CD4-positive, CD25-positive, alpha-beta regulatory T cell (primary cell): Measurements from ENCODE around the gene PIK3CD. TPM values are rescaled to one million over a fixed set of nuclear protein-coding genes. Genes with fewer than 3 reads are reported as not detected.
"Not testable (repeated sequence)": the region's sequence is repeated elsewhere in the genome, so short reads cannot be mapped to it uniquely, and the experiment has no call there.

Experiments
- ATAC-seq, 2 donors: fragments of 150-1000 bp; cut with Tn5 transposase; one replicate each; pipeline ENCODE4 v1.10.0; 2021; ENCODE audit warnings: low read depth in 2 of 2, moderate number of reproducible peaks in 2 of 2, moderate library complexity in 1 of 2
- DNase-seq, 3 donors: peaks; one replicate each; pipeline versions ENCODE4 v3.0.0 to v3.0.0-alpha.2; 2012 to 2022; ENCODE audit warnings: mixed read lengths in 1 of 3
- H3K27ac ChIP-seq: one replicate; pipeline ENCODE4 v1.7.0; 2013; ENCODE audit warnings: mild to moderate bottlenecking, low read length; ENCODE audit not compliant: insufficient read depth, poor library complexity, severe bottlenecking
- H3K27me3 ChIP-seq: one replicate; pipeline ENCODE4 v1.7.0; 2013; ENCODE audit warnings: low read length; ENCODE audit not compliant: control insufficient read depth, insufficient read depth
- H3K36me3 ChIP-seq: one replicate; pipeline ENCODE4 v1.7.0; 2013; ENCODE audit warnings: mild to moderate bottlenecking, low read length, moderate library complexity; ENCODE audit not compliant: control insufficient read depth, insufficient read depth
- H3K4me1 ChIP-seq: 2 replicates; pipeline ENCODE4 v1.7.0; 2013; ENCODE audit warnings: mild to moderate bottlenecking, low read length; ENCODE audit not compliant: insufficient read depth, control insufficient read depth, poor library complexity, severe bottlenecking
- H3K4me3 ChIP-seq: one replicate; pipeline ENCODE4 v1.7.0; 2013; ENCODE audit warnings: low read depth, mild to moderate bottlenecking, low read length, moderate library complexity
- H3K9me3 ChIP-seq, 2 experiments: 1 replicate in 1 of 2; 2 replicates in 1 of 2; pipeline ENCODE4 v1.7.0; 2013; ENCODE audit warnings: low read length in 2 of 2, mild to moderate bottlenecking in 1 of 2, moderate library complexity in 1 of 2; ENCODE audit not compliant: control insufficient read depth in 2 of 2
- H3K27ac Mint-ChIP-seq, 3 donors: one replicate each; pipeline ENCODE4 v1.8.0; 2020 to 2022; ENCODE audit warnings: mild to moderate bottlenecking in 3 of 3, mixed read lengths in 3 of 3, moderate library complexity in 2 of 3
- H3K27me3 Mint-ChIP-seq: one replicate; pipeline ENCODE4 v1.8.0; 2022; ENCODE audit warnings: mild to moderate bottlenecking, mixed read lengths
- H3K36me3 Mint-ChIP-seq: one replicate; pipeline ENCODE4 v1.8.0; 2020; ENCODE audit warnings: mixed read lengths
- H3K4me1 Mint-ChIP-seq, 4 donors: one replicate each; pipeline ENCODE4 v1.8.0; 2020 to 2022; ENCODE audit warnings: mixed read lengths in 4 of 4, mild to moderate bottlenecking in 1 of 4
- H3K4me3 Mint-ChIP-seq, 4 donors: one replicate each; pipeline ENCODE4 v1.8.0; 2020 to 2022; ENCODE audit warnings: mild to moderate bottlenecking in 4 of 4, mixed read lengths in 4 of 4, moderate library complexity in 3 of 4
- H3K9me3 Mint-ChIP-seq, 7 donors: one replicate each; pipeline ENCODE4 v1.8.0; 2020 to 2022; ENCODE audit warnings: mixed read lengths in 7 of 7, mild to moderate bottlenecking in 3 of 7, moderate library complexity in 2 of 7
- polyA plus RNA-seq, 4 donors: library from polyadenylated mRNA; unstranded; fragments of 300-500 nt; fragmentation: Illumina TruSeq; gene quantifications; one replicate each; pipeline ENCODE4 v1.2.3, GENCODE V29; 2021
- total RNA-seq: library from RNA; stranded (reverse); gene quantifications from one replicate; pipeline ENCODE4 v1.2.3, GENCODE V29; 2022

The PIK3CD gene
- total and polyA plus RNA-seq, 5 donors from 2014 or later, result 47.3 to 187 (median 55.4) TPM

GRCh38 chr1:9711466-9712020, 60.0 kb downstream of the PIK3CD start:
- H3K27ac ChIP-seq, result no peak overlapping the region
- peak overlapping the region in 2 of 4 donors; percentile 12 to 13 for H3K4me3 Mint-ChIP-seq

GRCh38 chr1:9712767-9713166, 61.2 kb downstream of the PIK3CD start:
- peaks cover 51% of the 10 kb centered on the region for H3K4me1 ChIP-seq
- peak overlapping the region; percentile 23 for H3K27ac ChIP-seq
- peaks cover 7 to 73% (median 20%) of the 10 kb centered on the region in 4 donors for H3K4me1 Mint-ChIP-seq
- not testable (repeated sequence) for H3K4me3 Mint-ChIP-seq, H3K27me3 ChIP-seq, DNase-seq, H3K9me3 ChIP-seq, H3K27me3 Mint-ChIP-seq, H3K4me3 ChIP-seq, H3K9me3 Mint-ChIP-seq, ATAC-seq
- H3K36me3 ChIP-seq, result peaks cover 48% of the 10 kb centered on the region
- H3K36me3 Mint-ChIP-seq, result peaks cover 31% of the 10 kb centered on the region
- H3K27ac Mint-ChIP-seq, result peak overlapping the region; percentile 15 to 81 (median 60)

More at GRCh38 chr1:9711466-9712020, 60.0 kb downstream of the PIK3CD start:
- no peak overlapping the region for H3K4me3 ChIP-seq
- Mint-ChIP-seq H3K36me3 (peaks cover 26% of the 10 kb centered on the region), H3K4me1 (peaks cover 7 to 75% (median 24%) of the 10 kb centered on the region in 4 donors), H3K9me3 (peaks cover 0 to 1% (median 0%) of the 10 kb centered on the region in 7 donors), H3K27ac (peak overlapping the region in 2 of 3 donors; percentile 15 to 25), H3K27me3 (no peaks in the 10 kb centered on the region)
- no peak for DNase-seq
- no peak for ATAC-seq
- H3K36me3 ChIP-seq, result peaks cover 50% of the 10 kb centered on the region
- no peaks in the 10 kb centered on the region for H3K9me3 ChIP-seq
- peaks cover 48% of the 10 kb centered on the region for H3K4me1 ChIP-seq
- no peaks in the 10 kb centered on the region for H3K27me3 ChIP-seq

DNA sequence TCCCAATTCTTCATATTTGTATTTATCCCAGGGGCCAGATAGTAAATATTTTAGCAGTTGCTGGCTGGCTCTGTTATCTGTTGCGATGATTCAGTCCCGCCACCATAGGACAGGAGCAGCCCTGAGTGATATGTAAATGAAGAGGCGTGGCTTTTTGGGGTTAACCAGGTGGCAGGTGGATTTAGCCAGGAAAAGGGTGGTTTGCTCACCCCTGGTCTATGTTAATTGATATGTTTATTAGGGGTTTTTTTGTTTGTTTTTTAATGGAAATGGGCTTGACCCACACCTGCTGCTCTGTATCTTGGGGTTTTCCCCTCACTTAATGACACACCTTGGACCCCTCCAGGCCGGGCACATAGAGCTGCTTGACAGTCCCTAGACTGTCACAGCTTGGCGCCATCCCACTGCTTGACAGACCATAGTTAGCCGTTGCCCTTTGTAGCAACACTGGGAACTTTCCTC, 62.8 kb downstream of the PIK3CD start:
- peak overlapping the region; percentile 67 for H3K27ac ChIP-seq
- H3K4me3 Mint-ChIP-seq, result peak overlapping the region; percentile 71 to 87 (median 80)
- peaks cover 7 to 81% (median 24%) of the 10 kb centered on the region in 4 donors for H3K4me1 Mint-ChIP-seq
- H3K9me3 Mint-ChIP-seq, result no peaks in the 10 kb centered on the region
- H3K36me3 ChIP-seq, result peaks cover 51% of the 10 kb centered on the region
- H3K36me3 Mint-ChIP-seq, result peaks cover 32% of the 10 kb centered on the region
- H3K27ac Mint-ChIP-seq, result peak overlapping the region; percentile 88 to 90 (median 89)
- peaks cover 64% of the 10 kb centered on the region for H3K4me1 ChIP-seq
- ATAC-seq (peak in 1 of 2 donors; percentile 23), DNase-seq (peak in 2 of 3 donors; percentile 40 to 63)
- peaks cover 4% of the 10 kb centered on the region for H3K27me3 Mint-ChIP-seq
- no peaks in the 10 kb centered on the region for H3K27me3 ChIP-seq
- no peaks in the 10 kb centered on the region for H3K9me3 ChIP-seq
- no peak overlapping the region for H3K4me3 ChIP-seq

GRCh38 chr1:9715536-9716226, 64.2 kb downstream of the PIK3CD start:
- Mint-ChIP-seq H3K4me3 (peak overlapping the region; percentile 82 to 95 (median 88)), H3K36me3 (peaks cover 25% of the 10 kb centered on the region), H3K27ac (peak overlapping the region; percentile 65 to 100 (median 84)), H3K4me1 (peaks cover 7 to 83% (median 24%) of the 10 kb centered on the region in 4 donors), H3K9me3 (no peaks in the 10 kb centered on the region), H3K27me3 (peaks cover 4% of the 10 kb centered on the region)
- H3K27ac ChIP-seq, result peak overlapping the region; percentile 85
- no peaks in the 10 kb centered on the region for H3K27me3 ChIP-seq
- peak in 1 of 3 donors; percentile 55 for DNase-seq
- peaks cover 77% of the 10 kb centered on the region for H3K4me1 ChIP-seq
- H3K4me3 ChIP-seq, result no peak overlapping the region
- H3K36me3 ChIP-seq, result peaks cover 45% of the 10 kb centered on the region
- H3K9me3 ChIP-seq, result no peaks in the 10 kb centered on the region
- ATAC-seq, result no peak

GRCh38 chr1:9716404-9717192, 65.1 kb downstream of the PIK3CD start:
- no peaks in the 10 kb centered on the region for H3K27me3 ChIP-seq
- H3K9me3 ChIP-seq, result no peaks in the 10 kb centered on the region
- peaks cover 18% of the 10 kb centered on the region for H3K36me3 Mint-ChIP-seq
- H3K4me1 Mint-ChIP-seq, result peaks cover 7 to 85% (median 24%) of the 10 kb centered on the region in 4 donors
- H3K27ac ChIP-seq, result peak overlapping the region; percentile 85
- H3K4me1 ChIP-seq, result peaks cover 87% of the 10 kb centered on the region
- peak overlapping the region; percentile 70 for H3K4me3 ChIP-seq
- H3K4me3 Mint-ChIP-seq, result peak overlapping the region; percentile 82 to 95 (median 92)
- no peaks in the 10 kb centered on the region for H3K9me3 Mint-ChIP-seq
- H3K27me3 Mint-ChIP-seq, result peaks cover 4% of the 10 kb centered on the region
- ATAC-seq (no peak), DNase-seq (peak in 1 of 3 donors; percentile 49)
- H3K27ac Mint-ChIP-seq, result peak overlapping the region; percentile 93 to 100 (median 98)
- peaks cover 42% of the 10 kb centered on the region for H3K36me3 ChIP-seq

- H3K27me3 ChIP-seq, result no peaks in the 10 kb centered on the region
- Mint-ChIP-seq H3K27me3 (peaks cover 4% of the 10 kb centered on the region), H3K4me3 (peak overlapping the region; percentile 82 to 95 (median 92)), H3K4me1 (peaks cover 7 to 88% (median 24%) of the 10 kb centered on the region in 4 donors), H3K36me3 (peaks cover 18% of the 10 kb centered on the region), H3K27ac (peak overlapping the region; percentile 93 to 100 (median 98)), H3K9me3 (no peaks in the 10 kb centered on the region)
- peak overlapping the region; percentile 70 for H3K4me3 ChIP-seq
- peak; percentile 80 to 99 (median 91) for DNase-seq
- peak; percentile 83 to 84 for ATAC-seq
- peaks cover 91% of the 10 kb centered on the region for H3K4me1 ChIP-seq
- peak overlapping the region; percentile 85 for H3K27ac ChIP-seq
- H3K9me3 ChIP-seq, result no peaks in the 10 kb centered on the region
- peaks cover 43% of the 10 kb centered on the region for H3K36me3 ChIP-seq
Measured at GRCh38 chr1:9717193-9718005, 65.9 kb downstream of the PIK3CD start.
